SKM-1 (cell line): ENCODE data around the gene SRSF3.
"Not testable (repeated sequence)": the region's sequence is repeated elsewhere in the genome, so short reads cannot be mapped to it uniquely, and the experiment has no call there.

Source experiments
- DNase-seq: peaks from one replicate; lab custom pipeline; 2025; ENCODE audit not compliant: unreplicated experiment; lab: John Stamatoyannopoulos, UW

The SRSF3 gene

GRCh38 chr6:36642913-36643817 is 49.0 kb downstream of the SRSF3 start:
- DNase-seq, result no peak

DNA sequence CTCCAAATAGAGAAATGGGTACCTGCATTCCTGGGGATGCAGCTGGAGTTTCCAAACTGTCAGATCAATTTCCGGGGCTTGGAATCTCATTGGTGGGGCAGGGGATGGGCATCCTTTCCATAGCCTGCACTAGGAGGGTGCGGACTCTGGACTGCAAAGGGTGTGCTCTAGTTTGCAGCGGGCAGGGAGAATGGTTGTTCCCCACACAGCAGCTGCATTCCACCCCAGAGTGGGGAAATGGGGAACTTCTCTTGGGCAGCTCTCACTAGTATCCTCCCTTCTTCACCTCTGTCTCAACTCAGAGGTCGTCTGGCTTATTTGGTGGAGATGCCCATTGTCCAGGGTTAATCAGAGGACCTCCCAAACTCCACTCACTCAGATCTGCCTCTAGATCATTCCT is 49.8 kb downstream of the SRSF3 start:
- peak; percentile 14 for DNase-seq

- DNase-seq, result no peak
Measured at GRCh38 chr6:36649086-36649485, 54.9 kb downstream of the SRSF3 start.

GRCh38 chr6:36649701-36650484 is 55.7 kb downstream of the SRSF3 start:
- DNase-seq, result no peak

DNA sequence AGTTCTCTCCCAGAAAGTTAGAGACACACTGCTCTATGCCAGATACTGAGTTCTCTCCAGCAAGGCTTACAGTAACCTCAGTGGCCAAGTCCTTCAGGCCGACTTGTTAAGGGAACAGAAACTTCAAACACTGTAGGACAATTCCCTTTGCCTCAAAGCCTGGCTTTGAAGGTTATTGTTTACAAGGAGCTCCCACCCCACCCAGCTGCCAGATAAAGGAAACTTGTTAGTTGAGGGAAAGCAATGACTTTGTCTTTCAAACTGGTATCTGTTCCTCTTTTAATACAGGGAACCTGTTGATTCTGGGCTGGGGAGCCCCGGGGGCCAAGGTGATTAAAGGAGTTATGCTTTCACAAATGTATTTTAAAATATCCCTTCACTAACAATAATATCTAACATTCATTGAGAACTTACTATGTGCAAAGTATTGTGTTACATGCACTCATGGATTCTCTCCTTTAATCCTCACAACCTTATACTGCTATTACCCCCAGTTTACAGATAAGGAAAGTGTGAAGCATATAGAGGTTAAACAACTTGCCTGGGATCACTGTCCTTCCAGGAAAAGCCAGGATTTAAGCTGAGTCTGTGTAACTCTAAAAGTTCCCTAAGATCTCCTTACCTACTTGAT is 56.8 kb downstream of the SRSF3 start:
- DNase-seq, result peak; percentile 38

- no peak for DNase-seq
Measured at GRCh38 chr6:36651659-36652379, 57.7 kb downstream of the SRSF3 start.

DNA sequence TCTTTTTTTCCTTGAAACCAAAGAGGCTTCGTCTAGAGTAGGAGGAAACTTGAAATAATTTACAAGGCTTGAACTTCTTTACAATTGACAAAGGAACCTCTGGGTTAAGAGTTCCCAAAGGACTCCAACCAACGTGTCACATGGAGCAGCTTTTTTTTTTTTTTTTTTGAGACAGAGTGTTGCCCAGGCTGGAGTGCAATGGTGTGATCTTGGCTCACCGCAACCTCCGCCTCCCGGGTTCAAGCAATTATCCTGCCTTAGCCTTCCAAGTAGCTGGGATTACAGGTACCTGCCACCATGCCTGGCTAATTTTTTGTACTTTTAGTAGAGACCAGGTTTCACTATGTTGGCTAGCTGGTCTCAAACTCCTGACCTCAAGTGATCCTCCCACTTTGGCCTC is 60.3 kb downstream of the SRSF3 start:
- not testable (repeated sequence) for DNase-seq
